Activated CD8-positive, alpha-beta memory T cell treated with anti-CD3 and anti-CD28 coated beads for 36 hours (primary cell): ENCODE data around the gene TMEM45B. TPM values are rescaled to one million over a fixed set of nuclear protein-coding genes. Genes with fewer than 3 reads are reported as not detected.
"Not testable (repeated sequence)": the region's sequence is repeated elsewhere in the genome, so short reads cannot be mapped to it uniquely, and the experiment has no call there.

Experiments used
- CTCF ChIA-PET: fragments of 350-600 bp; sonication (Branson Sonifier 250); formaldehyde crosslinking; loops from one replicate; lab custom pipeline; 2021; ENCODE audit warnings: antibody characterized with exemption; lab: Charles Lee
- POLR2A ChIA-PET: fragments of 350-600 bp; sonication (Branson Sonifier 250); formaldehyde crosslinking; loops from one replicate; lab custom pipeline; 2021; ENCODE audit warnings: antibody characterized with exemption; lab: Charles Lee
- total RNA-seq, 2 experiments: library from RNA; stranded (reverse); gene quantifications; one replicate each; pipeline ENCODE4 v1.2.3, GENCODE V29; 2021

TMEM45B gene
- total RNA-seq, 2 experiments from 2014 or later, result 0.31 to 0.59 TPM

- ChIA-PET POLR2A (no interaction called here), CTCF (no interaction called here)
Observed at GRCh38 chr11:129803533-129803932, 12.1 kb upstream of the TMEM45B start.

DNA sequence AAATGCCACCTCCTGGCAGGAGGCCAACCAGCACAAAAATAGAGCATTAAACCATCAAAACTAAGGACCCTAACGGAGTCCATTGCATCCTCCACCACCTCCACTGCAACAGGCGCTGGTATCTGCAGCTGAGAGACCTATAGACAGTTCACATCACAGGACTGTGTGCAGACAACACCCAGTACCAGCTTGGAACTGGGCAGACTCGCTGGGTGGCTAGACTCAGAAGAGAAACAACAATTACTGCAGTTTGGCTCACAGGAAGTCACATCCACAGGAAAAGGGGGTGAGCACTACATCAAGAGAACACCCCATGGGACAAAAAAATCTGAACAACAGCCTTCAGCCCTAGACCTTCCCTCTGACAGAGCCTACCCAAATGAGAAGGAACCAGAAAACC, 11.6 kb upstream of the TMEM45B start:
- CTCF ChIA-PET, result no interaction called here
- POLR2A ChIA-PET, result no interaction called here

DNA sequence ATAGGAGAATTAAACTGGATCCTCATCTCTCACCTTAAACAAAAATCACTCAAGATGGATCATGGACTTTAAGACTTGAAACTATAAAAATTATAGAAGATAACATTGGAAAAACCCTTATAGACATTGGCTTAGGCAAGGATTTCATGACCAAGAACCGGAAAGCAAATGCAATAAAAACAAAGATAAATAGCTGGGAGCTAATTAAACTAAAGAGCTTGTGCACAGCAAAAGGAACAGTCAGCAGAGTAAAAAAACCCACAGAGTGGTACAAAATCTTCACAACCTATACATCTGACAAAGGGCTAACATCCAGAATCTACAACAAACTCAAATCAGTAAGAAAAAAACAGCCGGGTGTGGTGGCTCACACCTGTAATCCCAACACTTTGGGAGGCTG, 7.4 kb upstream of the TMEM45B start:
- CTCF ChIA-PET, POLR2A ChIA-PET: not testable (repeated sequence)

DNA sequence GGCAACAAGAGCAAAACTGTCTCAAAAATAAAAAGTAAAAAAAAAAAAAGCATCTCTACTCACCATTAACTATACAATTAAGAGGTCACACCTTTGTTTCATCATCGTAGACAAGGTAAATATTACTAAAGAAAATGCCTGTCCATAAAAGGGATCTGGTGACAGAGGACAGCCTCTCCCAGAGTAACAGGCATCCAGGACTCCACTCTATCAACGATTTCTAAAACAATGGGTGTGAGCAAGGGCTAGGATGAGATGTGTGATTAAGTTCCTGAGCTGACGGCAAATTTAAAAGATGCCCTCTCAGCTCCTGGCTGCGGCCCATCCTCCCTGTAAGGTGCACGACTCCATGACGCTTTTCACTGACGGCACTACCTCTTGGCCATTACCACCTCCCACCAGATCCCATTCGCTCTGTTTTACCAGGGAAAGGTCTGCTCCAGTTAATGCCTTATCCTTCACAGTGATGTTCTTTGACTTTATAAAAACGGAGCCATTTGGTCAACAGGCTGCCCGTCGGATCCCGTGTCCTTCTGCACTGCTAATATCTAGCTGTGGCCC, 2.3 kb upstream of the TMEM45B start:
- ChIA-PET POLR2A (no interaction called here), CTCF (no interaction called here)

- ChIA-PET POLR2A (no interaction called here), CTCF (no interaction called here)
Observed at GRCh38 chr11:129814244-129815014, 1.2 kb upstream of the TMEM45B start.

- ChIA-PET POLR2A (no interaction called here), CTCF (no interaction called here)
Observed at GRCh38 chr11:129817534-129818051, 1.9 kb downstream of the TMEM45B start.

DNA sequence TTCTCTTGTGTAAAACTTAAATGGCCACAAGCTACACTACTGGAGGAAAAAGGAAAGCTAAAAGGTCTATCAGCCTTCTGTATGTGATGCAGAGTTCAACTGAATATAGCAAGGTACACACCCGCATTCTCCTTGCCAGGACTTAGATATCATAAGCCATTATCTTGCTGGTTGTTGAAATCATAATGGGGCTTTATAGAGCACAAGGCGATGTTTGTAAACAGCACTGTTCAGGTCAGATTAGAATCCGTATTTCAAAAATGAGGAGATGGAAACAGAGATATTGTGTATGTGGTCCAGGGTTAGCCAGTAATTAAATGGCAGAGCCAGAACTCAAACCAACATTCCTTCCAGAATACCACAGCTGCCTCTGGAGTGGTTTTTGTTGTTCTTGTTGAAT, 2.6 kb downstream of the TMEM45B start:
- CTCF ChIA-PET, POLR2A ChIA-PET: not testable (repeated sequence)

DNA sequence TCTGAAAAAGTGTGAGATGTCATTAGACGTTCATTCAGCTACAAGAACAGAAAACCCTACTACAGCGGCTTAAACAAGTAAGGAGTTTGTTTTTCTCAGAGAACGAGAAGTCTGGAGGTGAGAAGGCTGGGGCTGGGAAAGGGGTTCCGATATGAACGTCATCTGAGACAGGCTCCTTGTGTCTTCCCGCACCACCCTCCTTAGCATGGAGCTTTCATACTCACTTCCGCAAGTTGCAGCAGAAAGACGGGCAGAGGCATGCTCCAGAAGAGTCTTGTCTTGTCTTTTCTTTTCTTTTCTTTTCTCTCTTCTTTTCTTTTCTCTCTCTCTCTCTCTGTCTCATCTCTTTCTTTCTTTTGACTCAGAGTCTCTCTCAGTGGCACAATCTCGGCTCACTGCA, 3.6 kb downstream of the TMEM45B start:
- CTCF ChIA-PET, result no interaction called here
- POLR2A ChIA-PET, result no interaction called here

DNA sequence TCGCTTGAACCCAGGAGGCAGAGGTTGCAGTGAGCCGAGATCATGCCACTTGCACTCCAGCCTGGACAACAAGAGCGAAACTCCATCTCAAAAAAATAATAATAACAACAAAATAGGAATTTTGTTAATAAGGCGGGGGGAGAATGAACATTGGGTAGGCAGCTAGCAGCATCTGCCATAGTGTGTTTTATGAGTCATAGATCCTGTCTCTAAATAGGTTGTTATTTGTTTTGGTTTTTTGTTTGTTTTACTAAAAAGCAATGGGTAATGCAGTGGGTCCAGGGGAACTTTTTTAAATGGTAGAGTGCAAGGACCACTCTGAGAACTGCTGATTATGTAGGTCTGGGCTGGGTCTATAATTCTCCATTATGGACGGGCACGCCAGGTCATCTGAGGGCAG, 4.6 kb downstream of the TMEM45B start:
- CTCF ChIA-PET, POLR2A ChIA-PET: not testable (repeated sequence)

DNA sequence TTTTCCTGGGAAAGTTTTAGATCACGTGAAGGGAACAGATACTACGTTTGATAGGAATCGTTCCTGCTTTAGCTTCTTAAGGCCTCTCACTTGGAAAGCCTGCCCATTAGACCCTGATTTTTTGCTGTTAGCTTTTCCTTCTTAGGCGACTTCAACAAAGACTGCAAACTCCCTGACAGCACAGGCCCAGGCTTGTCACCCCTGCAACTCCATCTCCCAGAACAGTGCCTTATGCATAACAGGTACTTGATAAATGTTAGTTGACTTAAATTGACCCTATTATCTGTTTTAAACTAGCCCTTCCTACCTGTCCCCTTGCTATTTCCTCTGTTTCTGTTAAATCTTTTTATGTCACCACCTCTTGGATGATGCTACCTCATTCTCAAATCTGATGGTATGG, 7.6 kb downstream of the TMEM45B start:
- CTCF ChIA-PET, result not testable (repeated sequence)

GRCh38 chr11:129823799-129824198, 8.2 kb downstream of the TMEM45B start:
- CTCF ChIA-PET, POLR2A ChIA-PET: not testable (repeated sequence)

More for the DNA sequence above, 7.6 kb downstream of the TMEM45B start:
- POLR2A ChIA-PET, result not testable (repeated sequence)

DNA sequence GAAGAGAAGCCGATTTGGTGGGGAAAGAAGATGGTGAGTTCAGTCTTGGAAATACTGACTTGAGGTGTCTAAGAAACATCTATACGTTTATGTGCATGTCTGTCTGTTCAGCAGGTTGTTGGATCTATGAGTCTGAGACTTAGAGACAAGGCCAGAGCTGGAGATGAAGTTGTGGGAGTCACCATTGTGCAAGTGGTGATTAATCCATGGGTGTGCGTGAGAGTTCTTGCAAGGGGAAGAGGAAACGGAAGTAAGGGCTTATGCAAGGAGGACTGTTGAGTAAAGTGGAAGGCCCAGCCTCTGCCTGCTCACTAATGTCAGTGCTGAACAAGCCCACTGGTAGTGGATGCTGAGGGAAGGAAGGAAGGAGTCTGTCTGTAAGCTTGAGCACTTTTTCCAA, 9.7 kb downstream of the TMEM45B start:
- CTCF ChIA-PET, result no interaction called here
- POLR2A ChIA-PET, result no interaction called here

DNA sequence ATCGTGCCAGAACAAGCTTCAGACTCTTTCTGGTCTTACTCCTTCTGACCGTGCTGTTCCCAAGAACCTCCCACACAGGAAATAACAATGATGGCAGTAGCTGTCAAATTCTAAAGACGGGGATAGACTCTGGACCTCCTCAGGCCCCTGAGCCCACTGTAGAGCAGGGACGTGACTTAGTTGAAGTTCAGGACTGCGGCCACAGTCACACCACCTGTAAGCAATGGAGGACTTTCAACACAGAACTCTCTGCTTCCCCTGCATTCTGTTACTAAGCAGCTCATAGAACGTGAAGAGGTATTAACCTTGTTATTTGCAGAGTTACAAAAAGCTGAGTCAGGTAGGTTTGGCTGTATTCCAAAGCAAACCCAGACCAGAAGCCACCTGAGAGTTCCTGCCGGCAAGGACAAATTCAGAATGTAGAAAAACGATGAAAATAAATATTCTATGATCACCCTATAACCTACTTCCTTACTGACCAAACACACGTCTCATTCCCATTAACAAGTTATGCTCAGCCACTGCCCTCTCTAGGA, 12.7 kb downstream of the TMEM45B start:
- POLR2A ChIA-PET, result no interaction called here
- CTCF ChIA-PET, result no interaction called here

DNA sequence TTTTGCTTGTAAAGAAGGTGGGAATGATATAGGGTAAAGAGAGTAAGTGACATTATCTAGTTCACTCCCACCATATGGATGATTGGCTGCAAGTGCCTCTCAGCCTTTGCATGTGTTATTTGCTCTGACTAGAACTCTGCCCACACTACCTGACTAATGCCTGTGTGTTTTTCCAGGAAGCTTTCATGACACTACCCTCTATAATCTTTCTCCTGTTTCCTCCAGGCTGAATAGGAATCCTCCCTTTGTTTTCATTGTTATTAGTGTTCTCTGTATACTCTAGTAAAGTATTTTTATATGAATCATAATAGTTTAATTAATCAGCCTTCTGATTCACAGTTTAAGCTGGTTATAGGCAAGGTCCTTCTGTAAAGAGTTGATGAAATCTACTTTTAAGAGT, 13.8 kb downstream of the TMEM45B start:
- POLR2A ChIA-PET, CTCF ChIA-PET: not testable (repeated sequence)

- CTCF ChIA-PET, POLR2A ChIA-PET: not testable (repeated sequence)
Observed at GRCh38 chr11:129831227-129831626, 15.6 kb downstream of the TMEM45B start.

- CTCF ChIA-PET, POLR2A ChIA-PET: not testable (repeated sequence)
Observed at GRCh38 chr11:129833260-129833659, 17.6 kb downstream of the TMEM45B start.

GRCh38 chr11:129836423-129836891, 20.8 kb downstream of the TMEM45B start:
- CTCF ChIA-PET, POLR2A ChIA-PET: not testable (repeated sequence)

GRCh38 chr11:129836979-129837378, 21.3 kb downstream of the TMEM45B start:
- ChIA-PET POLR2A (no interaction called here), CTCF (no interaction called here)

DNA sequence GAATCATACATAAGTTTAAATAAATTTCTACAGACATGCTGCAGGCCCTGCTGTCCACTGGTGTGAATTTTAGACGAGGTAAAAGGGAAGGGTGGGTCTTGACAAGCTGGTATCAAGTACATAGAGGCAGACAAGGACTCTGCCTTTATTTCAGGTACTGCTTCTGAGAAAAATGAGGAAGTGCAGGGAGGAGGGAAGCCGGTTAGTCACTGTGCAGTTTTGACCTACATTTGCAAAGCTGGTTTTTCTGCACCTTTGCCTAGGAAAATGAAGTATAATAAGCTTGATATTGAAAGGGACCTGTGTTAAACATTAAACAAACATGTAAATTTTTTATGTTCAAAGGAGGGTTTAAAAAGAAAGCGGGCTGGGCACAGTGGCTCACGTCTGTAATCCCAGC, 24.6 kb downstream of the TMEM45B start:
- CTCF ChIA-PET, result no interaction called here
- POLR2A ChIA-PET, result no interaction called here

DNA sequence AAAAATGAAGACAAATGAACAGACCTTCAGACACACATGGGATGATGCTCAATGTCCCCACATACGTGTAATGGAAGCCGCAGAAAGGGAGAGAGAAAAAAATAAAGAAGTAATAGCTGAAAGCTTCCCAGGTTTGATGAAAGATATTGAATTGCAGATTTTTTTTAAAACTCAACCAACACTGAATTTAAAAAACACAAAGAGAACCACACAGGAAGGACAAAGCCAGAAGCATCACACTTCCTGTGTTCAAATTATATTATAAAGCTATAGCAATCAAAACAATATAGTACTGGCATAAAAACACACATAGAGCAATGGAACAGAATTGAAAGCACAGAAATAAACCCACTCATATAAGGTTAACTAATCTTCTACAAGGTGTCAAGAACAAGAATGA, 26.5 kb downstream of the TMEM45B start:
- CTCF ChIA-PET, result no interaction called here

More for the DNA sequence above, 26.5 kb downstream of the TMEM45B start:
- POLR2A ChIA-PET, result no interaction called here
